NCI-H748 (cell line): ENCODE data around the gene CCDC15.
"Not testable (repeated sequence)": the region's sequence is repeated elsewhere in the genome, so short reads cannot be mapped to it uniquely, and the experiment has no call there.

ENCODE experiments used
- DNase-seq: peaks from one replicate; lab custom pipeline; 2025; ENCODE audit not compliant: unreplicated experiment; lab: John Stamatoyannopoulos, UW

Gene CCDC15

GRCh38 chr11:125079151-125079877 lies 125.3 kb downstream of the CCDC15 start:
- DNase-seq, result no peak

- no peak for DNase-seq
Measured at GRCh38 chr11:125079878-125080530, 126.0 kb downstream of the CCDC15 start.

DNA sequence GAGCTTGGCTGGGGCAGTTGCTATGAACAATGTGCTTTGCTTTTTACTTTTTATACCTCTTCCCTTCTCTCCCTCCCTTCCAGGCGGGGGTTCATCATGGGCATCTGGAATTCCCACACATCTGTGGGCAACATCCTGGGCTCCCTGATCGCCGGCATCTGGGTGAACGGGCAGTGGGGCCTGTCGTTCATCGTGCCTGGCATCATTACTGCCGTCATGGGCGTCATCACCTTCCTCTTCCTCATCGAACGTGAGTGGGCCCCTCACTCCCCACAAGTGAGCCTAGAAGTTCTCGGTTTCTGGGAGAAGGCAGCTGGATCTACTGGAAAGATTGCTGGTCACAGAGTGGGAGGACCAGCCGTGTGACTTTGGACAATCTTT lies 126.5 kb downstream of the CCDC15 start:
- DNase-seq, result no peak

GRCh38 chr11:125081098-125081798 lies 127.2 kb downstream of the CCDC15 start:
- DNase-seq, result no peak

DNA sequence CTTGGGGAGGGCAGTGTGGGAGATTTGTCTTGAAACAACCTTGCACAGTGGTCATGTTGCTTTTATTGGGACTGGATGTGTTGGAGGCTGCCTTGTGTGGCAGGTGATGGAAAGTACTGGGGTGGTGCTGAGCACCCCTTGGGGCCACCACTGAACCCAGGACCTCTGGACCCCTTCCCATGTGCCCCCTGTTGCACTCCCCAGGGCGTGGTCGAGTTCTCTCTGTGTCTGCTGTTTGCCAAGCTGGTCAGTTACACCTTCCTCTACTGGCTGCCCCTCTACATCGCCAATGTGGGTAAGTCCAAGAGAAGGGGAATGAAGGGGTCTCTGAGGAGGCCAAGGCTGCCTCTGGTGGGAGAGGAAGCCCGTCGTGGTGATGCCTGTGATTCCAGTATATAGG lies 128.0 kb downstream of the CCDC15 start:
- no peak for DNase-seq

DNA sequence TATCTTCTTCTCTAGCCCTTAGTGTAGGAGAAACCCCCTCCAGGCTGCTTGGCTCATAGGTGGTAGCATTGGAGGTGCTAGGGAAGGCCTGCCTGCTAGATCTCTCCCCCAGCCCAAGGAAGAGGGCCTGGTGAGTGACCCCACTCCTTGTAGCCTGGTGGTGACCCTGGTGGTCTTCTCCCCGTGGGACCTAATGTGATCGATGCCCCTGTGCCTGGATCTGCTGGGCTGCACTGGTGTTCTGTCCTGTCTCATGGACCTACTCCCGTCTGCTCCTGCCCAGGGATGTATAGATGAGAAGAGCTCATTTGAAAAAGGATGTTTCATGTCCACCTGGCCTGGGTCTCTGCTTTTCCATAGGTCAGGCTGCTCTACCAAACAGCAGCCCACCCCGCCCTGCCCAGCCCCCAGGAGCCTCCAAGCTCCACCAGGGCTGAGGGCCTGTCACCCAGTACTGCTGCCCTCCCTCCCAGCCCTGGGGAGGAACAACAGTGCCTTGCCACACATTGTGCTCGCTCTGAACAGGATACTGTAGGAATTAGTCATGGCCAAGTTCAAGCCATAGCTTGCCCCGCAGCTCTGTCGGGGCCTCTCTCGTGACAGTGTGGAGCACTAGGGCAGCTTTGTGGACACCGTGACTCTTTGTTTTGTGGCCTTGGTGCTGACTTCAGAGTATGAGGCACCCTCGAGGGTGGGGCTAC lies 128.8 kb downstream of the CCDC15 start:
- no peak for DNase-seq

GRCh38 chr11:125083312-125084056 lies 129.5 kb downstream of the CCDC15 start:
- no peak for DNase-seq

GRCh38 chr11:125084057-125084416 lies 130.0 kb downstream of the CCDC15 start:
- no peak for DNase-seq

GRCh38 chr11:125084761-125085231 lies 130.8 kb downstream of the CCDC15 start:
- DNase-seq, result no peak

DNA sequence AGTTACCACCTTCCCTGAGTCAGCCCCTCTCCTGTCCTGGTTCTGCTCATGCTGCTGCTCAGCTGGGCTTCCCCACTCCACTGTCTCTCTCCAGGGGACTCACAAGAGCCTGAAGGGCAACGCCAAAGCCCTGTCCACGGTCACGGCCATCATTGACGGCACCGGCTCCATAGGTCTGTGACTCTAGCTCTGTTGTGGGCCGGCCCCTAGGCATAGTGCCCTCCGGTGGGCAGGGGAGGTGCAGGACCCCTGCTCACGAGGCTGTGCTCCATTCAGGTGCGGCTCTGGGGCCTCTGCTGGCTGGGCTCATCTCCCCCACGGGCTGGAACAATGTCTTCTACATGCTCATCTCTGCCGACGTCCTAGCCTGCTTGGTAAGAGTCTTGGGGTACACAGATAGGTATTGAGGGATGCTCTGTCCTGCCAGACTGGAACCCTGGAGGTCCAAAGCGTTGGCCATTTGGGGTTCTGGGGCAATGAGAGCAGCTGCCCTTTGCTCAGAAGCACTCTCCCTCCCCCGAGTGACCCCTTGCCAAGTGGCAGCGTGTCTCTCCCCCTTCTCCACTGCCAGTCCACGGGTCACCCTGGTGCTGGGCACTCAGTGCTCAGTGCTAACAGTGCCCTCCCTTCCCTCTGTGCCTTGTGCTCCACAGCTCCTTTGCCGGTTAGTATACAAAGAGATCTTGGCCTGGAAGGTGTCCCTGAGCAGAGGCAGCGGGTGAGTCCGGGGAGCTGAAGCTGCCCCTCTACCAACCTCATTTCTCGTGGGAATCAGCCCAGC lies 131.5 kb downstream of the CCDC15 start:
- DNase-seq, result no peak

GRCh38 chr11:125086633-125087296 lies 132.8 kb downstream of the CCDC15 start:
- no peak for DNase-seq

- no peak for DNase-seq
Measured at GRCh38 chr11:125088123-125088522, 134.1 kb downstream of the CCDC15 start.

DNA sequence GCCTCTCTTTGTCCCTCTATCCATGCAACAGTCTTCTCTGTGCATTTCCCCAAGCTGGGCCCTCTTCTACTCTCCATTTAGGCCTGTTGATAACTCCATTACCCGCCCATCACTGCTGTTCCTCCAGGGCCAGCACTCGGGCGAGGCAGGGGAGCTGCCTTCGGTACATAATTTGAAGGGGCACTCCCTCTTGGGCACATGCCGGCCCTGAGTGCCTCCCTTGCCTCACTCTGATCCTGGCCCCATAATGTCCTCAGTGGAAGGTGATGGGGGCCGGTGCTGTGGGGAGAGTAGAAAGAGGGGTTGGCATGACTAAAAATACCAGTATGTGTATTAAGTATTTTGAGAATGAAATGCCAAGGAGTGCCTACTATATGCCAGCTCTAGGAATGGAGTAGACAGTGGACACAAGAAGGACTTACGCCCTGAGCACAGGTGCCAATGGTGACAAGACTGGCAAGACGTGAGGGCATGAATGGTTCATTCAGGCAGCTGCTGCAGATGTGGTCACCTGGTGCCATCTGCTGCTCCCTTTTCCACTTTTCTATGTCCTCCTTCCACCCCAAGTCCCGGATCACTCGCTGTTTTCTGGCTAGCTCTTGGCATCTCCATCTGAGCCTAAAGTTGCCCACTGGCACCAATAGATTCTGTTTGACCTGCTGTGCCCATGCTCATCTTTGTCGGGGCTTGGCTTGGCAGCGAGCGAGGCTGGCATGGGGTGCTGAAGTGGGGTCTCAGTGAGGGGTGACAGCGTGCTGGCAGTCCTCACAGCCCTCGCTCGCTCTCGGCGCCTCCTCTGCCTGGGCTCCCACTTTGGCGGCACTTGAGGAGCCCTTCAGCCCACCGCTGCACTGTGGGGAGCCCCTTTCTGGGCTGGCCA lies 134.8 kb downstream of the CCDC15 start:
- no peak for DNase-seq

GRCh38 chr11:125089481-125089880 lies 135.5 kb downstream of the CCDC15 start:
- not testable (repeated sequence) for DNase-seq

DNA sequence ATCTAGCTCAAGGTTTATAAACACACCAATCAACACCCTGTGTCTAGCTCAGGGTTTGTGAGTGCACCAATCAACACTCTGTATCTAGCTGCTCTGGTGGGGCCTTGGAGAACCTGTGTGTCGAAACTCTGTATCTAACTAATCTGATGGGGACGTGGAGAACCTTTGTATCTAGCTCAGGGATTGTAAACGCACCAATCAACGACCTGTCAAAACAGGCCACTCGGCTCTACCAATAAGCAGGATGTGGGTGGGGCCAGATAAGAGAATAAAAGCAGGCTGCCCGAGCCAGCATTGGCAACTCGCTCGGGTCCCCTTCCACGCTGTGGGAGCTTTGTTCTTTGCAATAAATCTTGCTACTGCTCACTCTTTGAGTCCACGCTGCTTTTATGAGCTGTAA lies 136.1 kb downstream of the CCDC15 start:
- not testable (repeated sequence) for DNase-seq

- DNase-seq, result no peak
Measured at GRCh38 chr11:125090816-125091215, 136.8 kb downstream of the CCDC15 start.
